ENCODE data around the gene GLRA3. TPM values are rescaled to one million over a fixed set of nuclear protein-coding genes. Genes with fewer than 3 reads are reported as not detected.

GLRA3 gene
- total and polyA plus RNA-seq, 2 donors (not counting 3 experiments of a cell fraction or from before 2014, with no cell fraction given) = not detected

GRCh38 chr4:174753021-174753420, 76.0 kb downstream of the GLRA3 start:
- Histone ChIP-seq H3K9ac (replicated peaks; ENCODE audit: extremely low read depth, insufficient read depth, low read length) (no peak overlapping the region), H3K27ac (ENCODE audit: insufficient read depth, low read depth, low read length) (no peak overlapping the region), H3K4me2 (ENCODE audit: insufficient read depth, low read length) (no peak overlapping the region), H2AFZ (ENCODE audit: low read depth, low read length) (no peak overlapping the region), H3K4me1 (ENCODE audit: control insufficient read depth, extremely low read depth, insufficient read depth, low read length) (no peaks in the 10 kb centered on the region), H3K9me3 (replicated peaks; ENCODE audit: control insufficient read depth, insufficient read depth, low read length) (no peaks in the 10 kb centered on the region), H3K4me3 (replicated peaks in 1 of 3; ENCODE audit: insufficient read depth in 1 of 3, low read depth in 1 of 3, low read length in 3 of 3) (no peak overlapping the region), H3K27me3 (ENCODE audit: control insufficient read depth in 2 of 2, insufficient read depth in 2 of 2, low read length in 2 of 2) (no peaks in the 10 kb centered on the region), H4K20me1 (replicated peaks; ENCODE audit: control insufficient read depth, extremely low read depth, insufficient read depth, low read length) (no peaks in the 10 kb centered on the region), H3K9me1 (replicated peaks; ENCODE audit: control insufficient read depth, extremely low read depth, insufficient read depth, low read length) (no peaks in the 10 kb centered on the region), H3K79me2 (ENCODE audit: control insufficient read depth, insufficient read depth, low read length) (no peaks in the 10 kb centered on the region), H3K36me3 (ENCODE audit: control insufficient read depth in 2 of 2, extremely low read depth in 1 of 2, insufficient read depth in 2 of 2, low read length in 2 of 2) (no peaks in the 10 kb centered on the region)
- dilution Hi-C loops (cut with MboI; ENCODE audit: extremely low pct_ligation_motif_present, low sequenced_read_pairs) (no loop called here), intact Hi-C loops (cut with micrococcal nuclease) (no loop called here)
- POLR2A ChIA-PET = no interaction called here
- no TSS peak for BruUV-seq (replicated peaks)
- FAIRE-seq (no peak), DNase-seq (ENCODE audit: low read depth, low spot score) (no peak)
- CTCF ChIA-PET = no interaction called here
- TF ChIP-seq POLR2AphosphoS5 (IDR thresholded peaks at IDR 0.05; ENCODE audit: insufficient read depth, low read depth, low read length) = no peak
- TF ChIP-seq MAX (IDR thresholded peaks at IDR 0.05; ENCODE audit: insufficient read depth, insufficient read length) = no peak
- no peak for TF ChIP-seq JUN (IDR thresholded peaks at IDR 0.05; ENCODE audit: borderline replicate concordance, insufficient read depth, insufficient read length, low read depth)
- no peak for TF ChIP-seq MYC (IDR thresholded peaks at IDR 0.05; ENCODE audit: low read depth, low read length)
- TF ChIP-seq CTCF (IDR thresholded peaks at IDR 0.05; ENCODE audit: extremely low read depth in 1 of 2, insufficient read depth in 1 of 2, low read depth in 1 of 2, low read length in 2 of 2) = no peak
- no peak for TF ChIP-seq EZH2 (IDR thresholded peaks at IDR 0.05; ENCODE audit: borderline replicate concordance, low read depth, low read length, severe bottlenecking)
- TF ChIP-seq FOS (IDR thresholded peaks at IDR 0.05; ENCODE audit: borderline replicate concordance, insufficient read depth, low read length) = no peak
- no peak for TF ChIP-seq GATA2 (IDR thresholded peaks at IDR 0.05; ENCODE audit: insufficient read depth, insufficient read length, low read depth, low read length)
- TF ChIP-seq POLR2A (IDR thresholded peaks at IDR 0.05; ENCODE audit: low read depth, low read length) = no peak
